ENCODE measurements around the gene PACSIN3.

PACSIN3 gene

DNA sequence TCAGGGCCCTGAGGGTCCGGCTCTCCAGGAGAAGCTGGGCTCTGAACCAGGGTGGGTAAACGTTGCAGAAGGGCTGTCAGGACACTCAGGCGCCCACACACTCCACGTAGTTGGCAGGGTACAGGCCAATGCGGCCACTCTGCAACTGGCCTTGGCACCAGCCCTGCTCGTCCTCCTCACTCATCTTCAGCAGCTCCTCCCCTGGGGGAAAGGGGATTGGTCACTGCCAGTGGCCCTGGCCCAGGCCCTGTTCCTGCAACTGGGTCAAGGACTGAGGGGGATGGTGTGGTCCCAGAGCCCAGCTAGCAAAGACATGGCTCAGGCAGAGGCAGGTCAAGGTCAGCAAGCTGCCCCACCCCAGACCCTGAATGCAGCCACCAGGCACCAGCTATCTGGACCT, 8.4 kb downstream of the PACSIN3 start:
- no peak for ATAC-seq (ENCODE audit: insufficient read depth, low read depth)
- DNase-seq: no peak
- Histone ChIP-seq H3K4me1 (ENCODE audit: insufficient read depth, low read length) (peaks cover 44% of the 10 kb centered on the region), H3K27ac (ENCODE audit: low read length) (peak overlapping the region; percentile 89), H3K9ac (ENCODE audit: low read depth, low read length) (peak overlapping the region; percentile 93), H2AFZ (ENCODE audit: low read depth, low read length) (peak overlapping the region; percentile 98), H3K9me3 (ENCODE audit: insufficient read depth, low read length, severe bottlenecking) (no peaks in the 10 kb centered on the region), H3K36me3 (ENCODE audit: insufficient read depth, low read length) (peaks cover 25% of the 10 kb centered on the region), H3K4me2 (ENCODE audit: insufficient read depth, low read length) (peak overlapping the region; percentile 88), H3K4me3 (ENCODE audit: low read depth in 1 of 2, low read length in 2 of 2) (peak overlapping the region in 1 of 2 experiments; percentile 72; a peak in 2 of 4 replicates), H4K20me1 (ENCODE audit: insufficient read depth, low read length) (peaks cover 17% of the 10 kb centered on the region), H3K27me3 (ENCODE audit: insufficient read depth, low read length, poor library complexity) (no peaks in the 10 kb centered on the region), H3K79me2 (ENCODE audit: insufficient read depth, low read length) (peaks cover 37% of the 10 kb centered on the region)
- TF ChIP-seq CTCF (IDR thresholded peaks at IDR 0.05; ENCODE audit: borderline replicate concordance, extremely low read depth, low read length, poor library complexity, severe bottlenecking): no peak
- TF ChIP-seq EZH2 (IDR thresholded peaks at IDR 0.05; ENCODE audit: borderline replicate concordance, low read depth, low read length, severe bottlenecking): no peak

DNA sequence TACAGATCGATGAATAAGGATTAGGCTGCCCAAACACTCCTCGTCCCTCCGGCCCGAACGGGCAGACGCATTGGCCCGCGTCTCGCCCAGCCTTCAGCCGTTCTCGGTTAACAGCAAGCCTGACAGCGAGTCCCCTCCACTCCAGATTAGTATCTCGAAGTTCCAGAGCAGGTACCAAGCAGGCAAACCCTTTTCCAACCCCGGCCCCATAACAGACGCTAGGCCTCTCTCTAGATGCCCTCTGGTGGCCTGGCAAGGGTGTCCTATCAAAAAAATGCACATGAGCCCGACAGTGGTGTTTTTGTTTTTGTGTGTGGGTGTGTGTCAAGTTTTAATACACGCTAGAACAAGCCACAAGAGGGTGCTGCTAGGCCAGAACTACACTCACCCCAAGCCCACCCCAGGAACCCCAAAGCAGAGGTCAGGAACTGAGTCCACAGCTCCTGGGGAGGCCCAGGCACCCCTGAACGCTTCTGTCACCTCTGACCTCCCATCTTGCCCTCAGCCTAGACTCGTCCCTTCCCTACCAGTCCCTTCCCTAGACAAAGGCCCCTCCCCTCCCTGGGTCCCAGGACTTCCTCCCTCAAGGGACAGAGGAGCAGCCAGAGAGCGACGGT, 8.9 kb downstream of the PACSIN3 start:
- Histone ChIP-seq H3K4me1 (ENCODE audit: insufficient read depth, low read length) (peaks cover 49% of the 10 kb centered on the region), H3K9ac (ENCODE audit: low read depth, low read length) (peak overlapping the region; percentile 93), H3K4me2 (ENCODE audit: insufficient read depth, low read length) (peak overlapping the region; percentile 88), H3K4me3 (ENCODE audit: low read depth in 1 of 2, low read length in 2 of 2) (peak overlapping the region; percentile 61 to 72), H3K27ac (ENCODE audit: low read length) (peak overlapping the region; percentile 89), H3K79me2 (ENCODE audit: insufficient read depth, low read length) (peaks cover 42% of the 10 kb centered on the region), H4K20me1 (ENCODE audit: insufficient read depth, low read length) (peaks cover 22% of the 10 kb centered on the region), H2AFZ (ENCODE audit: low read depth, low read length) (peak overlapping the region; percentile 98), H3K36me3 (ENCODE audit: insufficient read depth, low read length) (peaks cover 30% of the 10 kb centered on the region), H3K9me3 (ENCODE audit: insufficient read depth, low read length, severe bottlenecking) (no peaks in the 10 kb centered on the region), H3K27me3 (ENCODE audit: insufficient read depth, low read length, poor library complexity) (no peaks in the 10 kb centered on the region)
- peak; percentile 73 for TF ChIP-seq CTCF (IDR thresholded peaks at IDR 0.05; ENCODE audit: borderline replicate concordance, extremely low read depth, low read length, poor library complexity, severe bottlenecking)
- no peak for TF ChIP-seq EZH2 (IDR thresholded peaks at IDR 0.05; ENCODE audit: borderline replicate concordance, low read depth, low read length, severe bottlenecking)
- DNase-seq (peak; percentile 72), ATAC-seq (ENCODE audit: insufficient read depth, low read depth) (peak; percentile 46)

GRCh38 chr11:47176328-47177228, 9.7 kb downstream of the PACSIN3 start, which contains the start of gene ARFGAP2:
TSS of gene ARFGAP2 (minus strand) at chr11:47176879. CDS start at chr11:47176853, 26 bp downstream.
- H4K20me1 ChIP-seq (ENCODE audit: insufficient read depth, low read length): peaks cover 29% of the 10 kb centered on the region
- H3K27ac ChIP-seq (ENCODE audit: low read length): peak within 1 kb of the TSS; percentile 90
- H3K9me3 ChIP-seq (ENCODE audit: insufficient read depth, low read length, severe bottlenecking): no peaks in the 10 kb centered on the region
- peak; percentile 95 for ATAC-seq (ENCODE audit: insufficient read depth, low read depth)
- H3K4me2 ChIP-seq (ENCODE audit: insufficient read depth, low read length): peak within 1 kb of the TSS; percentile 99
- peaks cover 50% of the 10 kb centered on the region for H3K79me2 ChIP-seq (ENCODE audit: insufficient read depth, low read length)
- peak within 1 kb of the TSS; percentile 93 for H3K9ac ChIP-seq (ENCODE audit: low read depth, low read length)
- TF ChIP-seq EZH2 (IDR thresholded peaks at IDR 0.05; ENCODE audit: borderline replicate concordance, low read depth, low read length, severe bottlenecking) (no peak), CTCF (IDR thresholded peaks at IDR 0.05; ENCODE audit: borderline replicate concordance, extremely low read depth, low read length, poor library complexity, severe bottlenecking) (no peak)
- H3K27me3 ChIP-seq (ENCODE audit: insufficient read depth, low read length, poor library complexity): no peaks in the 10 kb centered on the region
- peaks cover 52% of the 10 kb centered on the region for H3K4me1 ChIP-seq (ENCODE audit: insufficient read depth, low read length)
- peaks cover 38% of the 10 kb centered on the region for H3K36me3 ChIP-seq (ENCODE audit: insufficient read depth, low read length)
- peak; percentile 97 for DNase-seq
- peak within 1 kb of the TSS; percentile 91 to 92 for H3K4me3 ChIP-seq (ENCODE audit: low read depth in 1 of 2, low read length in 2 of 2)
- peak within 1 kb of the TSS; percentile 98 for H2AFZ ChIP-seq (ENCODE audit: low read depth, low read length)

Measured in DND-41 (cell line).